Duodenal mucosa (tissue), 2 donors: ENCODE results near the gene FAM98C.
A peak's percentile ranks its signal among the peaks of the same experiment; 100 is the strongest.
"Not testable (repeated sequence)": the region's sequence is repeated elsewhere in the genome, so short reads cannot be mapped to it uniquely, and the experiment has no call there.

Experiments
- H3K27ac ChIP-seq: one replicate; pipeline ENCODE4 v1.7.0; 2013; ENCODE audit warnings: low read depth, low read length
- H3K27me3 ChIP-seq, 2 donors: one replicate each; pipeline ENCODE4 v1.7.0; 2013; ENCODE audit warnings: low read length in 2 of 2, control low read depth in 1 of 2; ENCODE audit not compliant: insufficient read depth in 2 of 2, control insufficient read depth in 1 of 2
- H3K36me3 ChIP-seq, 2 donors: one replicate each; pipeline ENCODE4 v1.7.0; 2013; ENCODE audit warnings: low read length in 2 of 2, control low read depth in 1 of 2; ENCODE audit not compliant: insufficient read depth in 2 of 2, control insufficient read depth in 1 of 2
- H3K4me1 ChIP-seq, 2 donors: one replicate each; pipeline ENCODE4 v1.7.0; 2013; ENCODE audit warnings: low read length in 2 of 2, control low read depth in 1 of 2; ENCODE audit not compliant: insufficient read depth in 2 of 2, control insufficient read depth in 1 of 2
- H3K4me3 ChIP-seq, 2 donors: one replicate each; pipeline ENCODE4 v1.7.0; 2013; ENCODE audit warnings: low read length in 2 of 2, low read depth in 1 of 2
- H3K9ac ChIP-seq, 2 donors: one replicate each; pipeline ENCODE4 v1.7.0; 2013; ENCODE audit warnings: low read length in 2 of 2, low read depth in 1 of 2
- H3K9me3 ChIP-seq, 2 donors: one replicate each; pipeline ENCODE4 v1.7.0; 2013; ENCODE audit warnings: low read length in 2 of 2, control low read depth in 1 of 2; ENCODE audit not compliant: control insufficient read depth in 1 of 2

FAM98C gene

GRCh38 chr19:38395381-38396114 lies 7.3 kb upstream of the FAM98C start:
- Histone ChIP-seq H3K27ac (no peak overlapping the region), H3K36me3 (no peaks in the 10 kb centered on the region), H3K9ac (no peak overlapping the region), H3K27me3 (peaks cover 18 to 21% of the 10 kb centered on the region in 2 donors), H3K4me3 (peak overlapping the region; percentile 47 to 50), H3K9me3 (no peaks in the 10 kb centered on the region), H3K4me1 (peaks cover 7 to 21% of the 10 kb centered on the region in 2 donors)

- Histone ChIP-seq H3K27me3 (peaks cover 18 to 21% of the 10 kb centered on the region in 2 donors), H3K4me1 (peaks cover 8 to 9% of the 10 kb centered on the region in 2 donors), H3K9ac (no peak overlapping the region), H3K36me3 (no peaks in the 10 kb centered on the region), H3K4me3 (no peak overlapping the region), H3K27ac (no peak overlapping the region), H3K9me3 (no peaks in the 10 kb centered on the region)
Observed at GRCh38 chr19:38399081-38399480, 3.8 kb upstream of the FAM98C start.

DNA sequence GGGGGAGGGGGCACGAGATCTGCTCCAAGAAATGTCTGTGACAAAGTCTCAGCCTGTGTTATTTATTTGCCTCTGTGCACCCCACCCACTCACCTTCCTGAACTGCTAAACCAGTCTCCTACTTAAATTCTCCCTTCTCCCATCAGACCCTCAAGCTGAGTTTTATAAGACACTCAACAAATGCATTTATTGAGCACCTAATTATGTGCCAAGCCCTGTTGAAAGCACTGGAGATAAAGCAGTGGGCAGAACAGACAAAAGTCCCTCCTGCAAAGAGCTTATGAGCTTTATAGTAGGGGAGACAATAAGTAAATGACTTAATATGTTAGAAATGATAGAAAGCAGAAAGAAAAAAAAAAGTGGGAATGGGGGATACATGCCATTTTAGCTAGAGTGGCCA lies 3.4 kb upstream of the FAM98C start:
- H3K27me3 ChIP-seq, result peaks cover 18 to 21% of the 10 kb centered on the region in 2 donors

DNA sequence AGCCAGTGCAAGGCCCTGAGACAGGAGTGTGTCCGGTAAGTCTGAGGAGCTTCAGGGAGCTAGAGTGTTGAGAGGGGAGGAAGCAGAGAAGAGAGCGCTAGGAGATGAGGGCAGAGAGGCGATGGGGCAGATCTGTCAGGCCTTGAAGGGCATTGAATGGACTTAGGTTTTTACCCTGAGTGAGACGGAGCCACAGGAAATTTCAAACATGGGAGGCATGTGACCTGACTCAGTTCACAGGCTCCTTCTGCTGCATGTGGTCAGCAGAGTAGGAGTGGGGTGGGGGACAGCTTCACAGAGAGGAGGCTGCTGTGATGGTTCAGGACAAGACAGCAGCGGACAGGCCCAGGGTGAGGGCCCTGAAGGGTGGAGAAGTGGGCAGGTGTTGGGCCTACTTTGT lies 2.5 kb upstream of the FAM98C start:
- Histone ChIP-seq H3K9me3 (no peaks in the 10 kb centered on the region), H3K9ac (no peak overlapping the region), H3K4me3 (no peak overlapping the region), H3K4me1 (peaks cover 3 to 4% of the 10 kb centered on the region in 2 donors), H3K27me3 (peaks cover 15 to 18% of the 10 kb centered on the region in 2 donors), H3K27ac (no peak overlapping the region), H3K36me3 (peaks cover 0 to 3% of the 10 kb centered on the region in 2 donors)

More for the DNA sequence above, 3.4 kb upstream of the FAM98C start:
- H3K9ac ChIP-seq, result no peak overlapping the region
- H3K4me3 ChIP-seq, result no peak overlapping the region
- H3K4me1 ChIP-seq, result peaks cover 8 to 11% of the 10 kb centered on the region in 2 donors
- no peak overlapping the region for H3K27ac ChIP-seq
- H3K36me3 ChIP-seq, result no peaks in the 10 kb centered on the region
- H3K9me3 ChIP-seq, result no peaks in the 10 kb centered on the region

DNA sequence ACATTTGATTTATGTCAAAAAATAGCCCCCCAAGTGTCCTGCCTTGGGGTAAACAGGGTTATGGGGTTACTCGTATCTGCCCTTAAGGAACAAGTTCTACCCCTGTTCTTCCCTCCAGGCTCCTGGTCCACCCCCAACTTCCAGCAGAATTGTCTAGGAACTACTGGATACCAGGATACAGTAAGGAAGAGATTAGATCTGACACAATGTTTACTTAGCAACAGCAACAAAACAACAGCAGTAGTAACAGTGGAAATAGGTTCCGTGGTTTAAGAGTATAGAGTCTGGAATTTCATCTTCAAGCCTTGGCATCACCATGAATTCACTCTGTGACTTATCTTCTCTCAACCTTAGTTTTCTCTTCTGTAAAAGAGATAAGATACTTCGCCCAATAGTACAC lies 1.7 kb upstream of the FAM98C start:
- no peak overlapping the region for H3K27ac ChIP-seq
- no peak overlapping the region for H3K4me3 ChIP-seq
- H3K9ac ChIP-seq, result no peak overlapping the region
- peaks cover 3 to 4% of the 10 kb centered on the region in 2 donors for H3K4me1 ChIP-seq
- peaks cover 14 to 18% of the 10 kb centered on the region in 2 donors for H3K27me3 ChIP-seq
- H3K9me3 ChIP-seq, result no peaks in the 10 kb centered on the region
- peaks cover 0 to 6% of the 10 kb centered on the region in 2 donors for H3K36me3 ChIP-seq

GRCh38 chr19:38402623-38402966 lies 298 bp upstream of the FAM98C start:
- Histone ChIP-seq H3K9me3 (no peaks in the 10 kb centered on the region), H3K36me3 (peaks cover 4 to 16% of the 10 kb centered on the region in 2 donors), H3K4me1 (peaks cover 3 to 4% of the 10 kb centered on the region in 2 donors), H3K4me3 (peak overlapping the region; percentile 58 to 62), H3K27ac (no peak overlapping the region), H3K9ac (peak overlapping the region in 1 of 2 donors; percentile 55), H3K27me3 (peaks cover 0 to 6% of the 10 kb centered on the region in 2 donors)

GRCh38 chr19:38404858-38405257 lies 2.0 kb downstream of the FAM98C start:
- H3K9ac ChIP-seq, result no peak overlapping the region
- H3K4me3 ChIP-seq, result no peak overlapping the region
- H3K27ac ChIP-seq, result no peak overlapping the region
- peaks cover 3 to 4% of the 10 kb centered on the region in 2 donors for H3K4me1 ChIP-seq
- H3K36me3 ChIP-seq, result peaks cover 9 to 16% of the 10 kb centered on the region in 2 donors
- peaks cover 0 to 2% of the 10 kb centered on the region in 2 donors for H3K27me3 ChIP-seq
- no peaks in the 10 kb centered on the region for H3K9me3 ChIP-seq

- Histone ChIP-seq H3K9me3 (no peaks in the 10 kb centered on the region), H3K4me1 (peaks cover 3 to 4% of the 10 kb centered on the region in 2 donors), H3K4me3 (no peak overlapping the region), H3K27ac (no peak overlapping the region), H3K27me3 (peaks cover 0 to 2% of the 10 kb centered on the region in 2 donors), H3K9ac (no peak overlapping the region), H3K36me3 (peaks cover 9 to 16% of the 10 kb centered on the region in 2 donors)
Observed at GRCh38 chr19:38405276-38405675, 2.4 kb downstream of the FAM98C start.

GRCh38 chr19:38409631-38410133 lies 6.8 kb downstream of the FAM98C start:
- no peak overlapping the region for H3K9ac ChIP-seq
- peaks cover 9 to 16% of the 10 kb centered on the region in 2 donors for H3K36me3 ChIP-seq
- H3K27me3 ChIP-seq, result no peaks in the 10 kb centered on the region
- H3K9me3 ChIP-seq, result no peaks in the 10 kb centered on the region
- H3K27ac ChIP-seq, result no peak overlapping the region
- no peaks in the 10 kb centered on the region for H3K4me1 ChIP-seq
- H3K4me3 ChIP-seq, result no peak overlapping the region

- H3K4me1 ChIP-seq, H3K27me3 ChIP-seq, H3K4me3 ChIP-seq, H3K27ac ChIP-seq, H3K9me3 ChIP-seq, H3K9ac ChIP-seq: not testable (repeated sequence)
- peaks cover 9 to 13% of the 10 kb centered on the region in 2 donors for H3K36me3 ChIP-seq
Observed at GRCh38 chr19:38410407-38410806, 7.5 kb downstream of the FAM98C start.
